T-helper 2 cell treated with Interferon-gamma antibody and Interleukin-4, amounts not matched to agents 5 μg/mL and 100 μg/mL, for 36 hours (primary cell): Measurements from ENCODE around the gene PTPRJ.
A peak's percentile ranks its signal among the peaks of the same experiment; 100 is the strongest.
"Not testable (repeated sequence)": the region's sequence is repeated elsewhere in the genome, so short reads cannot be mapped to it uniquely, and the experiment has no call there.

ENCODE experiments used
- DNase-seq: peaks from one replicate; pipeline ENCODE4 v3.0.0; 2021; ENCODE audit warnings: low spot score
- H3K27ac Mint-ChIP-seq: one replicate; pipeline ENCODE4 v1.8.0; 2021; ENCODE audit warnings: mild to moderate bottlenecking, mixed read lengths
- H3K27me3 Mint-ChIP-seq: one replicate; pipeline ENCODE4 v1.8.0; 2021; ENCODE audit warnings: low read depth, mixed read lengths
- H3K36me3 Mint-ChIP-seq: one replicate; pipeline ENCODE4 v1.8.0; 2021; ENCODE audit warnings: low read depth, mixed read lengths
- H3K4me1 Mint-ChIP-seq: one replicate; pipeline ENCODE4 v1.8.0; 2021; ENCODE audit warnings: low read depth, mixed read lengths
- H3K4me3 Mint-ChIP-seq: one replicate; pipeline ENCODE4 v1.8.0; 2022; ENCODE audit warnings: mild to moderate bottlenecking, moderate library complexity, mixed read lengths
- H3K9me3 Mint-ChIP-seq: one replicate; pipeline ENCODE4 v1.8.0; 2021; ENCODE audit warnings: mixed read lengths

Gene PTPRJ

DNA sequence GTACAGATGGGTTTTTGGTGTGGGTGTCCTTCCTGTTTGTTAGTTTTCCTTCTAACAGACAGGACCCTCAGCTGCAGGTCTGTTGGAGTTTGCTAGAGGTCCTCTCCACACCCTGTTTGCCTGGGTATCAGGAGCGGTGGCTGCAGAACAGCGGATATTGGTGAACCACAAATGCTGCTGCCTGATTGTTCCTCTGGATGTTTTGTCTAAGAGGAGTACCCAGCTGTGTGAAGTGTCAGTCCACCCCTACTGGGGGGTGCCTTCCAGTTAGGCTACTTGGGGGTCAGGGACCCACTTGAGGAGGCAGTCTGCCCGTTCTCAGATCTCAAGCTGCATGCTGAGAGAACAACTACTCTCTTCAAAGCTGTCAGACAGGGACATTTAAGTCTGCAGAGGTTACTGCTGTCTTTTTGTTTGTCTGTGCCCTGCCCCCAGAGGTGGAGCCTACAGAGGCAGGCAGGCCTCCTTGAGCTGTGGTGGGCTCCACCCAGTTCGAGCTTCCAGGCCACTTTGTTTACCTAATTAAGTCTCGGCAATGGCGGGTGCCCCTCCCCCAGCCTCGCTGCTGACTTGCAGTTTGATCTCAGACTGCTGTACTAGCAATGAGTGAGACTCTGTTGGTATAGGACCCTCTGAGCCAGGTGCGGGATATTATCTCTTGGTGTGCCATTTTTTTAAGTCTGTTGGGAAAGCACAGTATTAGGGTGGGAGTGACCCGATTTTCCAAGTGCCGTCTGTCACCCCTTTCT, 210.7 kb downstream of the PTPRJ start:
- not testable (repeated sequence) for DNase-seq, H3K27me3 Mint-ChIP-seq, H3K36me3 Mint-ChIP-seq
- peak overlapping the region; percentile 77 for H3K4me3 Mint-ChIP-seq
- peaks cover 19% of the 10 kb centered on the region for H3K4me1 Mint-ChIP-seq
- H3K27ac Mint-ChIP-seq, result peak overlapping the region; percentile 77
- H3K9me3 Mint-ChIP-seq, result peaks cover 50% of the 10 kb centered on the region

- H3K4me3 Mint-ChIP-seq, result no peak overlapping the region
- peaks cover 3% of the 10 kb centered on the region for H3K27me3 Mint-ChIP-seq
- H3K9me3 Mint-ChIP-seq, result peaks cover 56% of the 10 kb centered on the region
- DNase-seq, result no peak
- peaks cover 10% of the 10 kb centered on the region for H3K36me3 Mint-ChIP-seq
- H3K4me1 Mint-ChIP-seq, result peaks cover 19% of the 10 kb centered on the region
- no peak overlapping the region for H3K27ac Mint-ChIP-seq
Observed at GRCh38 chr11:48193876-48194275, 213.5 kb downstream of the PTPRJ start.

DNA sequence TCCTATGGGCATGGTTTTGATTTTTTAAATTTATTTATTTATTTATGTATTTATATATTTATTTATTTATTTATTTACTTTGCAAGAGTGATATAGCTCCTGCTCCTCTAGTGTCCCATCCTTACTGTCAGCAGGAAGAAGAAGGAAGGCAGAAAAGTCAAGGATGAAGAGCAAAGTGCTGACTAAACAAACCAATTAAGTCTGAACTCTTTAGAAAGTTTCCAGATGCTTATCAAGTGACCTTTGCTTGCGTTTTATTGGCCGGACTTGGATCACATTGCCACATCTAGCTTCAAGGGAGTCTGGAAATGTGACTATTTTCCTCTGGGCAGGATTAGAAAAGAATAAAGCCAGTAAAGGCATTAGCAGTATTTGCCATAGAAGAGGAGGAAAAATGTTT, 227.5 kb downstream of the PTPRJ start:
- no peak overlapping the region for H3K4me3 Mint-ChIP-seq
- H3K36me3 Mint-ChIP-seq, result no peaks in the 10 kb centered on the region
- no peak for DNase-seq
- peaks cover 10% of the 10 kb centered on the region for H3K27me3 Mint-ChIP-seq
- no peaks in the 10 kb centered on the region for H3K9me3 Mint-ChIP-seq
- H3K27ac Mint-ChIP-seq, result no peak overlapping the region
- no peaks in the 10 kb centered on the region for H3K4me1 Mint-ChIP-seq

GRCh38 chr11:48210052-48210451, 229.7 kb downstream of the PTPRJ start:
- Mint-ChIP-seq H3K27ac (no peak overlapping the region), H3K4me3 (no peak overlapping the region), H3K4me1 (peaks cover under 1% of the 10 kb centered on the region), H3K27me3 (peaks cover 5% of the 10 kb centered on the region), H3K9me3 (no peaks in the 10 kb centered on the region), H3K36me3 (no peaks in the 10 kb centered on the region)
- DNase-seq, result no peak

DNA sequence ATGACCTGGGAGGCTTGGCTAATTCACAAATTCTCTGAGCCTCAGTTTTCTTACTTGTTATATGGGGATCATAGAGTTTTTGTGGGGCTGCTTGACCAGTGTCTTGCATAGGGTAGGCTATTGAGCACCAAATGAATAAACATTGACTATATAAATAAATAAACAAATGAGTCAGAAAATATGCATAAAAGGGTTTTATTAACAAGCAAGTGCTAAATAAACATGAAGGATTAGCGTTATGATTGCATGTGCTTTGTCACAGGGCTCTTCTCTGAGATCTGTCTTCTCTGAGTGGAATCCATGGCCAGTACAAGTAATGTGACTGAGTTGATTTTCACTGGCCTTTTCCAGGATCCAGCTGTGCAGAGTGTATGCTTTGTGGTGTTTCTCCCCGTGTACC, 236.2 kb downstream of the PTPRJ start, which contains the start of gene OR4B1:
Gene OR4B1, plus strand, starts transcription at position 301 of the 400 bp plus-strand sequence. Its CDS starts 0 bp downstream, at position 301.
- no peak for DNase-seq
- H3K4me1 Mint-ChIP-seq, result peaks cover 1% of the 10 kb centered on the region
- H3K9me3 Mint-ChIP-seq, result no peaks in the 10 kb centered on the region
- H3K27ac Mint-ChIP-seq, result no peak within 1 kb of the TSS
- no peaks in the 10 kb centered on the region for H3K27me3 Mint-ChIP-seq
- H3K36me3 Mint-ChIP-seq, result no peaks in the 10 kb centered on the region
- no peak within 1 kb of the TSS for H3K4me3 Mint-ChIP-seq
